GM12891 (cell line): ENCODE measurements around the gene PRMT9.

ENCODE experiments used
- POLR2A ChIP-seq: IDR thresholded peaks from 2 replicates; pipeline ENCODE4 v1.6.1; 2011; ENCODE audit warnings: low read depth, low read length, control low read depth
- POLR2AphosphoS5 ChIP-seq: IDR thresholded peaks from 2 replicates; pipeline ENCODE4 v1.6.1; 2011; ENCODE audit warnings: low read depth, low read length, control low read depth
- SPI1 ChIP-seq: IDR thresholded peaks from 2 replicates; pipeline ENCODE4 v1.6.1; 2011; ENCODE audit warnings: low read depth, low read length, control low read depth
- TAF1 ChIP-seq: IDR thresholded peaks from 2 replicates; pipeline ENCODE4 v1.6.1; 2011; ENCODE audit warnings: low read depth, low read length, control low read depth

GRCh38 chr4:147678796-147679549 is 5.0 kb downstream of the PRMT9 start:
- no peak for TF ChIP-seq POLR2A
- TF ChIP-seq POLR2AphosphoS5, result no peak
- no peak for TF ChIP-seq SPI1
- TF ChIP-seq TAF1, result no peak
